GM19025 (cell line): ENCODE data around the gene C4BPB.

Experiments used
- ATAC-seq: cut with Tn5 transposase; IDR thresholded peaks from one replicate; pipeline ENCODE4 v1.9.1; 2021; ENCODE audit warnings: mild to moderate bottlenecking, low read depth, moderate library complexity; ENCODE audit not compliant: unreplicated experiment

The C4BPB gene

GRCh38 chr1:207079706-207080241 lies 8.9 kb upstream of the C4BPB start:
- no peak for ATAC-seq

- ATAC-seq: no peak
Observed at GRCh38 chr1:207081088-207081487, 7.6 kb upstream of the C4BPB start.

- no peak for ATAC-seq
Observed at GRCh38 chr1:207081806-207082205, 6.9 kb upstream of the C4BPB start.

GRCh38 chr1:207084232-207084631 lies 4.4 kb upstream of the C4BPB start:
- ATAC-seq: no peak

GRCh38 chr1:207084701-207085180 lies 3.9 kb upstream of the C4BPB start:
- no peak for ATAC-seq

GRCh38 chr1:207085887-207086286 lies 2.8 kb upstream of the C4BPB start:
- no peak for ATAC-seq

GRCh38 chr1:207088161-207088560 lies 499 bp upstream of the C4BPB start:
- ATAC-seq: no peak

GRCh38 chr1:207089627-207090355 lies 1.1 kb downstream of the C4BPB start:
- ATAC-seq: no peak

- no peak for ATAC-seq
Observed at GRCh38 chr1:207091200-207091908, 2.7 kb downstream of the C4BPB start.

GRCh38 chr1:207093944-207094343 lies 5.3 kb downstream of the C4BPB start:
- no peak for ATAC-seq

GRCh38 chr1:207097871-207098324 lies 9.2 kb downstream of the C4BPB start:
- peak; percentile 87 for ATAC-seq

- no peak for ATAC-seq
Observed at GRCh38 chr1:207101720-207102119, 13.1 kb downstream of the C4BPB start.

GRCh38 chr1:207102146-207102545 lies 13.5 kb downstream of the C4BPB start:
- ATAC-seq: no peak

- ATAC-seq: no peak
Observed at GRCh38 chr1:207102659-207103058, 14.0 kb downstream of the C4BPB start.

- no peak for ATAC-seq
Observed at GRCh38 chr1:207103892-207104373, 15.3 kb downstream of the C4BPB start, which contains the start of gene C4BPA. TSS of gene C4BPA (plus strand) at chr1:207104233. CDS start at chr1:207113026, 8,793 bp downstream.

GRCh38 chr1:207109004-207109403 lies 20.3 kb downstream of the C4BPB start:
- no peak for ATAC-seq

GRCh38 chr1:207112616-207113296 lies 24.1 kb downstream of the C4BPB start:
- no peak for ATAC-seq

GRCh38 chr1:207115269-207115668 lies 26.6 kb downstream of the C4BPB start:
- ATAC-seq: no peak

GRCh38 chr1:207124389-207124788 lies 35.7 kb downstream of the C4BPB start:
- ATAC-seq: no peak

- ATAC-seq: no peak
Observed at GRCh38 chr1:207128336-207128921, 39.8 kb downstream of the C4BPB start.
